Metanephros (tissue), 1 donor: Measurements from ENCODE around the gene FGFR3. TPM values are rescaled to one million over a fixed set of nuclear protein-coding genes. Genes with fewer than 3 reads are reported as not detected.

Experiments used
- total RNA-seq: library from RNA; depleted of rRNA; stranded (reverse); fragments of >200 nt; gene quantifications from one replicate; pipeline ENCODE4 v1.2.3, GENCODE V29; 2014

The FGFR3 gene
- total RNA-seq = 97.0 TPM

DNA sequence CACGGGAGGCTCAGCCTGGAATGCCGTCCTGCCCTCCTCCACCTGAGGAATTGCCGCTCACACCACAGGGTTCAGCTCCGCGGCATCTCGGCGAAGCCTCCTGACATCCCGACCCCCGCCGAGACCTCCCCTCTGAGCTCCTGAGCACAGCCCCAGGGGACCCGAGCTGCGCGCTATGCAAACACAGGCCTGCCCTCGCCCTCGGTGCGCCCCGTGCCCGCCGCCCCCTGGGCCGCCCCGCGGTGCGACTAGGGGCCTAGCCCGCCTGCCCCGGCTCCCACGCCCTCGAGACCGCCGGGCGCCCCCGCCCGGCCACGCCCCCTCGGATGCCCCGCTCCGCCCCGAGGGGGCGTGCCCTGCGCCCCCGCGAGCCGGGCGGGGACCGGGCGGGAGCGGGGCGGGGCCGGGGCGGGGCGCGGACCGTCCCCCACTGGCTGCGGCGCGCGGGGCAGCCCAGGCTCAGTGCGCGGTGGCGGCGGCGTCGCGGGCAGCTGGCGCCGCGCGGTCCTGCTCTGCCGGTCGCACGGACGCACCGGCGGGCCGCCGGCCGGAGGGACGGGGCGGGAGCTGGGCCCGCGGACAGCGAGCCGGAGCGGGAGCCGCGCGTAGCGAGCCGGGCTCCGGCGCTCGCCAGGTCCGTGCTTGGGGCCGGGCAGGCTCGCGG lies at the start of gene FGFR3:
Gene FGFR3 (plus strand): TSS at position 462 of the 664 bp plus-strand sequence. CDS start 642 bp downstream, outside the sequence.

DNA sequence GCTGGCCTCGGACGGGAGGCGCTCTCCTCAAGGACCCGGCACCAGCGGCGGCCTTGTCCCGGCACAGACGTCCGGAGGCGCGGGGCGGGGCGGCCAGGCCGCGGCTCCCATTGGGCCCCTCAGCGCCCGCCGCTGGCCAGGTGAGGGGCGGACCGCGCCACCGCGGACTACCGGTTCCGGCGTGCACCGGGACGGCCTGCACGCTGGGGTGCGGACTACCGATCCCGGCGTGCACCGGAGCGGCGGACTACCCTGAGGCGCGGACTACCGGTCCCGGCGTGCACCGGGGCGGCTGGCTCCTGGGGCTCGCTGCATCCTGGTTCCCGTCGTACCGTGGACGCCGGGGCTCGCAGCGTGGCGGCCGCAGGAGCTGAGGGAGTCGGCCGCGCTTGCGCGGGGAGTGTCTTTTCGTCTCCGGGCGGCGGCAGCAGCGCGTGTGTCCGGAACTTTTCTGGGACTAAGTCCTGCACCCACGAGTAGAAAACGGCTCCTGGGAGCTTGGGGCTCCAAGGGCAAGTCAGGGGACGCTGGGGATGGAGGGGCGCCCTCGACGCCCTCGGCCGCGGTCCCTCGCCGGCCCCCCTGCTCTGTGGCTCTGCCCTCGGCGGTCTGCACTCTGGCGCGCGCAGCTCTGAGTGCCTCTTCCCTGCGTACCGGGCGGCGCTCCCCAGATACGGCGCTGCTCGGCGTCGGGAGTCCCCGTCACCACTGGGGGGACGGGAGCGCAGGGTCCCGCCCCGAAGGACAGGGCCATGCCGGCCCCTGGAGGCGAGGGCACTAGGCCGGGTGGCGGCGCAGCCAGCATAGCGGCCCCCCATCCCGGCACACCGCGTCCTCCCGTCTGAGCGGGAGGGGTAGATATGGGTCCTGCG lies 63.2 kb downstream of the FGFR3 start, which contains the start of gene LETM1:
Gene LETM1 (minus strand): TSS at position 86 of the 872 bp plus-strand sequence. CDS start 206 bp downstream, outside the sequence.

Other genes with a start within 250 kb of the FGFR3 start
- gene FAM53A, start 109.0 kb upstream of the FGFR3 start, total RNA-seq = 3.7 TPM
- 47.1 TPM for gene SLBP, start 81.0 kb upstream of the FGFR3 start, total RNA-seq
- gene TMEM129, start 72.0 kb upstream of the FGFR3 start, total RNA-seq = 47.3 TPM
- gene TACC3, start 71.8 kb upstream of the FGFR3 start, total RNA-seq = 32.9 TPM
- gene LETM1, start 62.9 kb downstream of the FGFR3 start, total RNA-seq = 40.8 TPM
- 51.4 TPM for gene NSD2, start 78.1 kb downstream of the FGFR3 start, total RNA-seq
- gene NELFA, start 215.7 kb downstream of the FGFR3 start, total RNA-seq = 39.2 TPM